HCT116 (cell line): ENCODE measurements around the gene SSH2.

Experiments used
- CBX3 ChIP-seq: IDR thresholded peaks from 2 replicates; pipeline ENCODE4 v1.6.1; 2012; ENCODE audit warnings: low read depth
- CTCF ChIP-seq, 3 experiments: fragments of 200-600 bp in 1 of 3; sonication (generic) in 1 of 3; IDR thresholded peaks in 2 of 3; conservative IDR thresholded peaks in 1 of 3; 2 replicates each; pipeline ENCODE4 v1.5.1; 2012 to 2017; ENCODE audit warnings: low read depth in 2 of 3, low read length in 2 of 3, antibody characterized with exemption in 1 of 3, borderline replicate concordance in 1 of 3, control low read depth in 1 of 3, mild to moderate bottlenecking in 1 of 3, mixed read lengths in 1 of 3, mixed run types in 1 of 3, moderate library complexity in 1 of 3; ENCODE audit not compliant: insufficient read depth in 1 of 3
- MAX ChIP-seq: IDR thresholded peaks from 2 replicates; pipeline ENCODE4 v1.6.1; 2012
- POLR2A ChIP-seq: IDR thresholded peaks from 2 replicates; pipeline ENCODE4 v1.7.0; 2011; ENCODE audit warnings: borderline replicate concordance; ENCODE audit not compliant: insufficient read depth, insufficient read length; ENCODE audit errors: extremely low read depth
- YY1 ChIP-seq: IDR thresholded peaks from 2 replicates; pipeline ENCODE4 v1.6.1; 2011; ENCODE audit warnings: low read length, low read depth, moderate library complexity, mild to moderate bottlenecking; ENCODE audit not compliant: insufficient replicate concordance; ENCODE audit errors: extremely low read depth
- ZNF274 ChIP-seq: fragments of 200-500 bp; sonication (Bioruptor generic); IDR thresholded peaks from 2 replicates; pipeline ENCODE4 v1.6.1; 2014; ENCODE audit warnings: mild to moderate bottlenecking, low read depth, low read length, inconsistent platforms

GRCh38 chr17:29591146-29591736, 338.8 kb downstream of the SSH2 start:
- TF ChIP-seq POLR2A (peak; percentile 64), MAX (peak; percentile 98), CTCF (IDR thresholded peaks at IDR 0.05 in 2 of 3, conservative IDR thresholded peaks at IDR 0.05 in 1 of 3; ENCODE audit: borderline replicate concordance in 1 of 3, insufficient read depth in 1 of 3, low read depth in 2 of 3, low read length in 2 of 3) (no peak), CBX3 (no peak), YY1 (no peak), ZNF274 (no peak)
